CD4-positive, alpha-beta T cell treated with Interleukin-12 subunit alpha and Interleukin-12 subunit beta, for 1 hour (primary cell): ENCODE measurements around the gene RNF214.

Source experiments
- DNase-seq: peaks from one replicate; pipeline ENCODE4 v3.0.0-alpha.2; 2020

Gene RNF214

GRCh38 chr11:117217141-117218084 lies 15.1 kb upstream of the RNF214 start:
- no peak for DNase-seq

GRCh38 chr11:117218133-117218915 lies 14.1 kb upstream of the RNF214 start:
- no peak for DNase-seq

GRCh38 chr11:117219001-117219400 lies 13.5 kb upstream of the RNF214 start:
- no peak for DNase-seq

- DNase-seq, result no peak
Measured at GRCh38 chr11:117219455-117219854, 13.0 kb upstream of the RNF214 start.

GRCh38 chr11:117219995-117220394 lies 12.5 kb upstream of the RNF214 start:
- no peak for DNase-seq

- no peak for DNase-seq
Measured at GRCh38 chr11:117220568-117220967, 11.9 kb upstream of the RNF214 start.

- no peak for DNase-seq
Measured at GRCh38 chr11:117220999-117221774, 11.3 kb upstream of the RNF214 start.

GRCh38 chr11:117221775-117222517 lies 10.5 kb upstream of the RNF214 start:
- DNase-seq, result no peak

- DNase-seq, result no peak
Measured at GRCh38 chr11:117222991-117223740, 9.3 kb upstream of the RNF214 start.

GRCh38 chr11:117223741-117224689 lies 8.5 kb upstream of the RNF214 start:
- no peak for DNase-seq

- no peak for DNase-seq
Measured at GRCh38 chr11:117225553-117226170, 6.8 kb upstream of the RNF214 start.

- DNase-seq, result peak; percentile 80
Measured at GRCh38 chr11:117226388-117227385, 5.8 kb upstream of the RNF214 start.

GRCh38 chr11:117228091-117228490 lies 4.4 kb upstream of the RNF214 start:
- no peak for DNase-seq

GRCh38 chr11:117229411-117229810 lies 3.1 kb upstream of the RNF214 start:
- DNase-seq, result no peak

GRCh38 chr11:117229931-117230285 lies 2.6 kb upstream of the RNF214 start:
- no peak for DNase-seq

GRCh38 chr11:117230286-117230961 lies 2.0 kb upstream of the RNF214 start:
- peak; percentile 65 for DNase-seq

- DNase-seq, result no peak
Measured at GRCh38 chr11:117230999-117231841, 1.3 kb upstream of the RNF214 start.
